Tibial artery (tissue), 4 donors: Measurements from ENCODE around the gene TEX2.
"Not testable (repeated sequence)": the region's sequence is repeated elsewhere in the genome, so short reads cannot be mapped to it uniquely, and the experiment has no call there.

ENCODE experiments used
- DNase-seq, 2 donors: peaks; one replicate each; pipeline ENCODE4 v3.0.0-alpha.2; 2019
- H3K27ac ChIP-seq, 2 donors: fragments of 200-600 bp; sonication (generic) in 1 of 2; 1 replicate in 1 of 2; 2 replicates in 1 of 2; pipeline ENCODE4 v1.5.1; 2018 to 2019; ENCODE audit warnings: mild to moderate bottlenecking in 1 of 2
- H3K27me3 ChIP-seq, 2 donors: fragments of 200-600 bp; sonication (generic) in 1 of 2; one replicate each; pipeline versions ENCODE4 v1.5.1 to v1.6.0; 2016 to 2019
- H3K36me3 ChIP-seq, 3 donors: fragments of 200-600 bp; sonication (generic) in 2 of 3; one replicate each; pipeline ENCODE4 v1.5.1; 2016 to 2019; ENCODE audit warnings: mild to moderate bottlenecking in 2 of 3
- H3K4me1 ChIP-seq, 4 donors: fragments of 200-600 bp; sonication (generic) in 2 of 4; 1 replicate in 3 of 4; 2 replicates in 1 of 4; pipeline ENCODE4 v1.5.1; 2016 to 2019
- H3K4me3 ChIP-seq, 2 donors: fragments of 200-600 bp; sonication (generic) in 1 of 2; 1 replicate in 1 of 2; 2 replicates in 1 of 2; pipeline ENCODE4 v1.5.1; 2018 to 2019; ENCODE audit warnings: mild to moderate bottlenecking in 2 of 2
- H3K9me3 ChIP-seq, 3 donors: fragments of 200-600 bp; sonication (generic) in 1 of 3; one replicate each; pipeline ENCODE4 v1.5.1; 2016 to 2019
- intact Hi-C: fragments of 100-400 bp; cut with DNase I; formaldehyde crosslinking; loops from one replicate; pipeline ENCODE4 v1.15.0; 2023; ENCODE audit warnings: low total_unique reads
- TF ChIP-seq, protein P1 (sequence below), 2 experiments: fragments of 200-600 bp in 1 of 2; fragments of 450-650 bp in 1 of 2; IDR thresholded peaks; one replicate each; pipeline ENCODE4 v1.5.1; 2017 to 2019; ENCODE audit warnings: antibody characterized with exemption in 2 of 2, mild to moderate bottlenecking in 1 of 2, moderate library complexity in 1 of 2

TEX2 gene

DNA sequence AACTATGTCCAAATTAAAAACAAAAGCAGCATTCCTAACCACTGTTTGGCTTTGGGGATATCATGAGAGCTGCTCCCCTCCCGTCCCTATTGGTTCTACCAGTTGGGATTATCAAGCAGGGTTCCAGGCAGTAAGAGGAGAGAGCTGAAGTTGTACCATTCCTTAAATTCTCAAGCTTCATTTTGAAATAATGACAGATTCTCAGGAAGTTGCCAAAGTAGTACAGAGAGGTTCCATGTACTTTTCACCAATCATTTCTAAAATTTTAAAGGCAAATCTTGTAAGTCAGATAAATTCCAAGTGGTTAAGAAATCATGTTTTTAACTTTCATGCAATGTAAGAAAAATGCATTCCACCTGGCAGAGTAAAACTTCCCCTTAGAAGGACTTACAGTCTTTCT, 36.9 kb downstream of the TEX2 start:
- no peak for DNase-seq
- intact Hi-C loops: no loop called here
- no peak overlapping the region for H3K4me3 ChIP-seq
- TF ChIP-seq, protein P1, sequence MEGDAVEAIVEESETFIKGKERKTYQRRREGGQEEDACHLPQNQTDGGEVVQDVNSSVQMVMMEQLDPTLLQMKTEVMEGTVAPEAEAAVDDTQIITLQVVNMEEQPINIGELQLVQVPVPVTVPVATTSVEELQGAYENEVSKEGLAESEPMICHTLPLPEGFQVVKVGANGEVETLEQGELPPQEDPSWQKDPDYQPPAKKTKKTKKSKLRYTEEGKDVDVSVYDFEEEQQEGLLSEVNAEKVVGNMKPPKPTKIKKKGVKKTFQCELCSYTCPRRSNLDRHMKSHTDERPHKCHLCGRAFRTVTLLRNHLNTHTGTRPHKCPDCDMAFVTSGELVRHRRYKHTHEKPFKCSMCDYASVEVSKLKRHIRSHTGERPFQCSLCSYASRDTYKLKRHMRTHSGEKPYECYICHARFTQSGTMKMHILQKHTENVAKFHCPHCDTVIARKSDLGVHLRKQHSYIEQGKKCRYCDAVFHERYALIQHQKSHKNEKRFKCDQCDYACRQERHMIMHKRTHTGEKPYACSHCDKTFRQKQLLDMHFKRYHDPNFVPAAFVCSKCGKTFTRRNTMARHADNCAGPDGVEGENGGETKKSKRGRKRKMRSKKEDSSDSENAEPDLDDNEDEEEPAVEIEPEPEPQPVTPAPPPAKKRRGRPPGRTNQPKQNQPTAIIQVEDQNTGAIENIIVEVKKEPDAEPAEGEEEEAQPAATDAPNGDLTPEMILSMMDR (IDR thresholded peaks at IDR 0.05): no peak
- peaks cover 0 to 25% (median 13%) of the 10 kb centered on the region in 4 donors for H3K4me1 ChIP-seq
- H3K36me3 ChIP-seq: no peaks in the 10 kb centered on the region
- H3K27me3 ChIP-seq: no peaks in the 10 kb centered on the region
- no peaks in the 10 kb centered on the region for H3K9me3 ChIP-seq
- no peak overlapping the region for H3K27ac ChIP-seq

DNA sequence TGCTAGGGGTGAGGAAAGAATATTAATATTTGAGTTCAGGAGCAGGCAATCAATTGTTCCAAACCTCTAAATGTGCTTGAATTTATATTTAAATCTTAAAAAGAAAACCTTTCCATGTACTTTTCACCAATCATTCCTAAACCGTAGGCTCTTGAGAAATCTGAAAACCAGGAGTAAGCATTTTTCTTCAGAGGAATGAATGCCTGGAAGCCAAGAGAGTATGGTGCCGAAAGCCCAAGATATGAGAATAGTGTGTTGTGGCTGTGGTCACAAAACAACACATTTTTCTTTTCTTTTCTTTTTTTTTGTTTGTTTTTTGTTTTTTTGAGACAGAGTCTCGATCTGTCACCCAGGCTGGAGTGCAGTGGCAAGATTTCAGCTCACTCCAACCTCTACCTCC, 37.6 kb downstream of the TEX2 start:
- no peak for DNase-seq
- H3K27ac ChIP-seq: no peak overlapping the region
- no peaks in the 10 kb centered on the region for H3K9me3 ChIP-seq
- intact Hi-C loops: no loop called here
- peaks cover 0 to 18% (median 7%) of the 10 kb centered on the region in 4 donors for H3K4me1 ChIP-seq
- H3K27me3 ChIP-seq: no peaks in the 10 kb centered on the region
- H3K36me3 ChIP-seq: no peaks in the 10 kb centered on the region
- TF ChIP-seq, protein P1 (IDR thresholded peaks at IDR 0.05): no peak
- H3K4me3 ChIP-seq: no peak overlapping the region

DNA sequence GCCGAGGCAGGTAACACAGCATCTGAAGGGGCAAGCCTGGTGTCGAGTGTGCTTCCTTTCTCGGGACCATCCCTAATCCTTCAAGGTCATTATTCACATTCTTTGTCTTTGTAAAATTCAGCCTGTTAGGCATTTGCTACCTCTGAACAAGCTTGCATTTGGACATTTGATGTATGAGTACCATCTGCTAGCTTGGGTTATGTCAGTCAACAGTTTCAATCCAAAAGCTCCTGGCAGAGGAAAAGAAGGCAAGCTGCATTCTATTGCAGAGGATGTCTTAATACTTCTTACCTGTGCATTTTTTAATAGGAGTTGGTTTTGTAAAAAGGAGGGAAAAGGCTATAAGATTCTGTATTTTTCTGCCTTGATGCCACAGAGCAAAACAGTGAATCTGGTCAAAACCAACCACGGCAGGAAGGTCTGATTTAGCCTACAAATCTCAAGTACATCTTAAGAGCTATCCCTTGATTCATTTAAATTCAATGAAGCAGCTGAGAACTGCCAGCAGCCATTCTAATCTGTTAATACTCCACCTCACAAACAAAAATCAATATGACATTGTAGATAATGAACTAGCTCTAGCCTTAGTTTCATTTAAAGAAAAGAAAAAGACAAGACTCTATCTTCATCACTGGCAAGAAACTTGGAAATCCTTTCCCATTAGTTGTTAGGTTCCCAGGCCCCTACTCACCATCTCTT, 39.0 kb downstream of the TEX2 start:
- Histone ChIP-seq H3K27me3 (no peaks in the 10 kb centered on the region), H3K4me3 (no peak overlapping the region), H3K9me3 (no peaks in the 10 kb centered on the region), H3K27ac (no peak overlapping the region), H3K36me3 (no peaks in the 10 kb centered on the region), H3K4me1 (peaks cover 0 to 12% (median 4%) of the 10 kb centered on the region in 4 donors)
- TF ChIP-seq, protein P1 (IDR thresholded peaks at IDR 0.05): no peak
- intact Hi-C loops: no loop called here
- DNase-seq: no peak

DNA sequence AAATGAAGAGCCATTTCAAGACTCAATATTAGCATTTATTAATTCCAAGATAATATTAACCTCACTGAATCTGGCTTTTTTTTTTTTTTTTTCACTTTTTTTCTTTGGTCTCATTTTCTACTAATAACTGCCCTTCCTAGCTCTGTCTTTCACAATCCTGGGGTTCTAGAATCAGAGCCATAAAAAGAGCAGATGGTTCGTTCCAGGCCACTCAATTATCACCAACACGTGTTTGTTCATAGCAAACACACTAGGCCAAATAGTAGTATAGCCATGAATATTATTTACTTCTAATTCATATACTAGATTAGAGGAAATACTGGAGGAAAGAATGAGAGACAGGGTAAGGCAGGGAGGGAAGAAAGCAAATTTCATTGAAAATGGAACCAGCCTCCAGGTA, 39.8 kb downstream of the TEX2 start:
- intact Hi-C loops: no loop called here
- H3K36me3 ChIP-seq: no peaks in the 10 kb centered on the region
- H3K4me1 ChIP-seq: peaks cover 0 to 18% (median 4%) of the 10 kb centered on the region in 4 donors
- no peak for DNase-seq
- no peak overlapping the region for H3K4me3 ChIP-seq
- no peaks in the 10 kb centered on the region for H3K9me3 ChIP-seq
- no peaks in the 10 kb centered on the region for H3K27me3 ChIP-seq
- H3K27ac ChIP-seq: no peak overlapping the region
- TF ChIP-seq, protein P1 (IDR thresholded peaks at IDR 0.05): no peak

DNA sequence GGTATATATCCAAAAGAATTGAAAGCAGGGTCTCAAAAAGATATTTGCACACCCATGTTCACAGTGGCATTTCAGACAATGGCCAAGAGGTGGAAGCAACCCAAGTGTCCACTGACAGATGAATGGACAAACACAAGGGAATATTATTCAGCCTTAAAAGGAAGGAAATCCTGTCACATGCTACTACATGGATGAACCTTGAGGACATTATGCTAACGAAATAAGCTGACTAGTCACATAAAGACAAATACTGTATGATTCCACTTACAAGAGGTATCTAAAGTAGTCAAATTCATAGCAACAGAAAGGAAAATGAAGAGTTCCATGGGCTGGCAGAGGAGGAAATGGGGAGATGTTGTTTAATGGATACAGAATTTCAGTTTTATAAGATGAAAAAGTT, 41.4 kb downstream of the TEX2 start:
- Histone ChIP-seq H3K27me3 (no peaks in the 10 kb centered on the region), H3K4me3 (no peak overlapping the region), H3K4me1 (peaks cover 0 to 30% (median 16%) of the 10 kb centered on the region in 4 donors), H3K36me3 (no peaks in the 10 kb centered on the region), H3K27ac (no peak overlapping the region), H3K9me3 (no peaks in the 10 kb centered on the region)
- TF ChIP-seq, protein P1 (IDR thresholded peaks at IDR 0.05): no peak
- no peak for DNase-seq
- intact Hi-C loops: no loop called here

DNA sequence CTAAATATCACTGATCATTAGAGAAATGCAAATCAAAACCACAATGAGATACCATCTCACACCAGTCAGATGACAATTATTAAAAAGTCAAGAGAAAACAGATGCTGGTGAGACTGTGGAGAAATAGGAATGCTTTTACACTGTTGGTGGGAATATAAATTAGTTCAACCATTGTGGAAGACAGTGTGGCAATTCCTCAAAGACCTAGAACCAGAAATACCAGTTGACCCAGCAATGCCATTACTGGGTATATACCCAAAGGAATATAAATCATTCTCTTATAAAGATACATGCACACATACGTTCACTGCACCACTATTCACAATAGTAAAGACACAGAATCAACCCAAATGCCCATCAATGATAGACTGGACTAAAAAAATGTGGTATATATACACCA, 42.5 kb downstream of the TEX2 start:
- H3K27me3 ChIP-seq, intact Hi-C loops, H3K27ac ChIP-seq, H3K4me3 ChIP-seq, H3K36me3 ChIP-seq, DNase-seq, H3K9me3 ChIP-seq: not testable (repeated sequence)
- peaks cover 0 to 35% (median 26%) of the 10 kb centered on the region in 4 donors for H3K4me1 ChIP-seq
